ENCODE data around the gene DERA.
"Not testable (repeated sequence)": the region's sequence is repeated elsewhere in the genome, so short reads cannot be mapped to it uniquely, and the experiment has no call there.

DERA gene

GRCh38 chr12:16056910-16057309, 145.8 kb downstream of the DERA start:
- Histone ChIP-seq H3K9me3 (ENCODE audit: insufficient read depth, low read length) (no peaks in the 10 kb centered on the region), H3K9me2 (replicated peaks; ENCODE audit: insufficient read depth, low read length) (no peaks in the 10 kb centered on the region), H3F3A (ENCODE audit: insufficient read depth) (no peaks in the 10 kb centered on the region), H3K79me2 (ENCODE audit: insufficient read depth, low read length) (no peaks in the 10 kb centered on the region), H3K27ac (ENCODE audit: low read depth, low read length) (no peak overlapping the region), H4K20me1 (ENCODE audit: low read depth, low read length) (no peaks in the 10 kb centered on the region), H3K9ac (ENCODE audit: low read length) (no peak overlapping the region), H3K4me3 (ENCODE audit: insufficient read depth, low read length, poor library complexity, severe bottlenecking) (no peak overlapping the region), H3K27me3 (ENCODE audit: low read length) (no peaks in the 10 kb centered on the region), H2AFZ (ENCODE audit: low read depth, low read length, severe bottlenecking) (no peak overlapping the region), H3K4me2 (ENCODE audit: low read depth, low read length, poor library complexity, severe bottlenecking) (no peak overlapping the region), H3K36me3 (ENCODE audit: low read length) (no peaks in the 10 kb centered on the region)
- TF ChIP-seq EZH2phosphoT487 (conservative IDR thresholded peaks at IDR 0.05; ENCODE audit: low read length) (no peak), CTCF (IDR thresholded peaks at IDR 0.05; ENCODE audit: insufficient read depth, low read length, poor library complexity, severe bottlenecking) (no peak)

DNA sequence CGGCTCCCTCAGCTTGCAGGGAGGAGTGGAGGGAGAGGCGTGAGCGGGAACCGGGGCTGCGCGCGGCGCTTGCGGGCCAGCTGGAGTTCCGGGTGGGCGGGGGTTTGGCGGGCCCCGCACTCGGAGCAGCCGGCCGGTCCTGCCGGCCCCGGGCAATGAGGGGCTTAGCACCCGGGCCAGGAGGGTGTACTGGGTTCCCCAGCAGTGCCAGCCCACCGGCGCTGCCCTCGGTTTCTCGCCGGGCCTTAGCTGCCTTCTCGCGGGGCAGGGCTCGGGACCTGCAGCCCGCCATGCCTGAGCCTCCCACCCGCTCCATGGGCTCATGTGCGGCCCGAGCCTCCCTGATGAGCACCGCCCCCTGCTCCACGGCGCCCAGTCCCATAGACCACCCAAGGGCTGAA, 146.2 kb downstream of the DERA start:
- H4K20me1 ChIP-seq (ENCODE audit: low read depth, low read length); H3F3A ChIP-seq (ENCODE audit: insufficient read depth); H3K79me2 ChIP-seq (ENCODE audit: insufficient read depth, low read length); H3K9ac ChIP-seq (ENCODE audit: low read length); H3K27ac ChIP-seq (ENCODE audit: low read depth, low read length); H3K4me3 ChIP-seq (ENCODE audit: insufficient read depth, low read length, poor library complexity, severe bottlenecking); H3K27me3 ChIP-seq (ENCODE audit: low read length); H3K4me2 ChIP-seq (ENCODE audit: low read depth, low read length, poor library complexity, severe bottlenecking); H2AFZ ChIP-seq (ENCODE audit: low read depth, low read length, severe bottlenecking); H3K36me3 ChIP-seq (ENCODE audit: low read length); H3K9me3 ChIP-seq (ENCODE audit: insufficient read depth, low read length); H3K9me2 ChIP-seq (replicated peaks; ENCODE audit: insufficient read depth, low read length): not testable (repeated sequence)

DNA sequence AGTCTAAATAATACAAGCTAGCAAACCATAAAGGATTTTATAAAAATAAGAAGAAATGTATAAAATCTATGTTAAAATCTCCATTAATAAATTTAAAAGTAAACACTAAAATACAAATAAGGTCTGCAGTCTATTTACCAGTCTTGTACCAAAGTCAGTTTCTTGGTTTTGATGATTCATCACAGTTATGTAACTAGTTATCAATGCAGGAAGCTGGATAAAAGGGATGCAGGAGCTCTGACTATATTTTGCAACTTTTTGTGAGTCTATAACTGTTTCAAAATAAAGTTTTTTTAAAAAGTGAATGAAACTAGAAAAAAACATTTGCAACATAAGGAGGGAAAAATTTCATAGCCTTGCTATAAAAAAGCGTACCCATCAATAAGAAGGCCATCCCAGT, 151.5 kb downstream of the DERA start:
- H3K27me3 ChIP-seq (ENCODE audit: low read length): no peaks in the 10 kb centered on the region
- H3K79me2 ChIP-seq (ENCODE audit: insufficient read depth, low read length): no peaks in the 10 kb centered on the region
- H2AFZ ChIP-seq (ENCODE audit: low read depth, low read length, severe bottlenecking): no peak overlapping the region
- no peak overlapping the region for H3K9ac ChIP-seq (ENCODE audit: low read length)
- H3K27ac ChIP-seq (ENCODE audit: low read depth, low read length): no peak overlapping the region
- H3K4me2 ChIP-seq (ENCODE audit: low read depth, low read length, poor library complexity, severe bottlenecking): no peak overlapping the region
- no peaks in the 10 kb centered on the region for H3K9me3 ChIP-seq (ENCODE audit: insufficient read depth, low read length)
- no peak overlapping the region for H3K4me3 ChIP-seq (ENCODE audit: insufficient read depth, low read length, poor library complexity, severe bottlenecking)
- no peaks in the 10 kb centered on the region for H3K36me3 ChIP-seq (ENCODE audit: low read length)
- TF ChIP-seq EZH2phosphoT487 (conservative IDR thresholded peaks at IDR 0.05; ENCODE audit: low read length) (no peak), CTCF (IDR thresholded peaks at IDR 0.05; ENCODE audit: insufficient read depth, low read length, poor library complexity, severe bottlenecking) (no peak)
- no peaks in the 10 kb centered on the region for H4K20me1 ChIP-seq (ENCODE audit: low read depth, low read length)
- H3F3A ChIP-seq (ENCODE audit: insufficient read depth): no peaks in the 10 kb centered on the region
- H3K9me2 ChIP-seq (replicated peaks; ENCODE audit: insufficient read depth, low read length): no peaks in the 10 kb centered on the region

DNA sequence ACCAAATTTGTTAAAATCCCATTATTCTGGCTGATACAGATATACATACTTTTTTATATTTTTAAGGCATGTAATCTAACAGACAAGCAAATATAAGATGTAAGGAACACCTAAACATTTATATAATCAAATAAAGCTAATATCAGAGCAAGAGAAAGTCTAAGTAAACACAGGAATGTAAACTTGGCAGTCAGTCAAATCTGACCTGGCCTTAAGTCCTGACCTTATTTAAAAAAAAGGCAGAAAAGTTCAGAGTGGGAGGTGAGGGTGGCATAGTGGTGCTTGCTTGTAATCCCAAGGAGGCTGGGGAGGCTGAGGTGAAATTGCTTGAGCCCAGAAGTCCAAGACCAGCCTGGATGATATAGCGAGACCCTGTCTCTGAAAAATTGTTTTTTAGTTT, 152.6 kb downstream of the DERA start:
- Histone ChIP-seq H3K9me2 (replicated peaks; ENCODE audit: insufficient read depth, low read length) (no peaks in the 10 kb centered on the region), H3F3A (ENCODE audit: insufficient read depth) (no peaks in the 10 kb centered on the region), H3K9ac (ENCODE audit: low read length) (no peak overlapping the region), H3K9me3 (ENCODE audit: insufficient read depth, low read length) (no peaks in the 10 kb centered on the region), H3K79me2 (ENCODE audit: insufficient read depth, low read length) (no peaks in the 10 kb centered on the region), H3K36me3 (ENCODE audit: low read length) (no peaks in the 10 kb centered on the region), H2AFZ (ENCODE audit: low read depth, low read length, severe bottlenecking) (no peak overlapping the region), H4K20me1 (ENCODE audit: low read depth, low read length) (no peaks in the 10 kb centered on the region), H3K4me2 (ENCODE audit: low read depth, low read length, poor library complexity, severe bottlenecking) (no peak overlapping the region), H3K27ac (ENCODE audit: low read depth, low read length) (no peak overlapping the region), H3K4me3 (ENCODE audit: insufficient read depth, low read length, poor library complexity, severe bottlenecking) (no peak overlapping the region), H3K27me3 (ENCODE audit: low read length) (no peaks in the 10 kb centered on the region)
- no peak for TF ChIP-seq CTCF (IDR thresholded peaks at IDR 0.05; ENCODE audit: insufficient read depth, low read length, poor library complexity, severe bottlenecking)
- TF ChIP-seq EZH2phosphoT487 (conservative IDR thresholded peaks at IDR 0.05; ENCODE audit: low read length): no peak

Measured in SU-DHL-6 (cell line).